Panc1 (cell line): Measurements from ENCODE around the gene EIF4E2. TPM values are rescaled to one million over a fixed set of nuclear protein-coding genes. Genes with fewer than 3 reads are reported as not detected.

ENCODE experiments used
- ATAC-seq: fragments of 200-7000 bp; cut with Tn5 transposase; 2 replicates; pipeline ENCODE4 v1.9.1; 2020; ENCODE audit warnings: mild to moderate bottlenecking, moderate library complexity
- BruUV-seq: library from RNA; stranded (reverse); fragments of 400-500 nt; replicated peaks from 2 replicates; lab custom pipeline; 2021; lab: Mats Ljungman, UMichigan
- CTCF ChIA-PET: fragments of 300-600 bp; sonication (Branson Sonifier 250); formaldehyde crosslinking; loops from one replicate; lab custom pipeline; 2022; ENCODE audit warnings: antibody characterized with exemption; lab: Charles Lee
- POLR2A ChIA-PET: fragments of 300-600 bp; sonication (Branson Sonifier 250); formaldehyde crosslinking; loops from one replicate; lab custom pipeline; 2022; ENCODE audit warnings: antibody characterized with exemption; lab: Charles Lee
- DNase-seq: peaks from one replicate; pipeline ENCODE4 v3.0.0-alpha.2; 2010; ENCODE audit warnings: low read depth, low spot score
- H3K27ac ChIP-seq: 2 replicates; pipeline ENCODE4 v1.5.1; 2011; ENCODE audit warnings: mild to moderate bottlenecking, low read length, inconsistent platforms
- H3K27me3 ChIP-seq: fragments of 200-500 bp; sonication (Bioruptor generic); 2 replicates; pipeline ENCODE4 v1.6.0; 2014; ENCODE audit warnings: low read length, inconsistent platforms; ENCODE audit not compliant: control insufficient read depth, insufficient read depth
- H3K36me3 ChIP-seq: fragments of 200-500 bp; sonication (Bioruptor generic); 2 replicates; pipeline ENCODE4 v1.5.1; 2014; ENCODE audit warnings: inconsistent platforms, mild to moderate bottlenecking, low read length, moderate library complexity; ENCODE audit not compliant: control insufficient read depth, insufficient read depth
- H3K4me1 ChIP-seq: 2 replicates; pipeline ENCODE4 v1.5.1; 2011; ENCODE audit warnings: inconsistent platforms, mild to moderate bottlenecking, low read length, moderate library complexity; ENCODE audit not compliant: control insufficient read depth, insufficient read depth
- H3K4me3 ChIP-seq, 2 experiments: 2 replicates each; pipeline ENCODE4 v1.5.1; 2011 to 2012; ENCODE audit warnings: low read depth in 2 of 2, low read length in 2 of 2, mild to moderate bottlenecking in 2 of 2, inconsistent platforms in 1 of 2, moderate library complexity in 1 of 2
- H3K9me3 ChIP-seq: fragments of 200-500 bp; sonication (Bioruptor generic); 2 replicates; pipeline ENCODE4 v1.5.1; 2014; ENCODE audit warnings: low read depth, mild to moderate bottlenecking, inconsistent platforms, low read length, moderate library complexity; ENCODE audit not compliant: control insufficient read depth, insufficient read depth
- POLR2AphosphoS5 ChIP-seq: IDR thresholded peaks from 2 replicates; pipeline ENCODE4 v1.6.1; 2012; ENCODE audit warnings: mild to moderate bottlenecking, low read depth, low read length, moderate library complexity
- SIN3A ChIP-seq: IDR thresholded peaks from 2 replicates; pipeline ENCODE4 v1.6.1; 2012; ENCODE audit warnings: low read depth, mild to moderate bottlenecking, low read length, moderate library complexity, borderline replicate concordance; ENCODE audit not compliant: insufficient read depth
- TCF7L2 ChIP-seq: IDR thresholded peaks from 2 replicates; pipeline ENCODE4 v1.6.1; 2011; ENCODE audit warnings: mild to moderate bottlenecking, low read depth, low read length, inconsistent platforms
- in situ Hi-C: cut with HindIII; loops from 2 replicates; pipeline ENCODE4 v1.10.0; 2016; ENCODE audit warnings: low sequenced_read_pairs, low pct_unique_long_range_greater_than_20kb
- intact Hi-C: fragments of 100-400 bp; cut with micrococcal nuclease; formaldehyde crosslinking; loops from one replicate; pipeline ENCODE4 v1.10.0; 2022; ENCODE audit not compliant: unreplicated experiment
- total RNA-seq: library from RNA; stranded (reverse); gene quantifications from one replicate; pipeline ENCODE4 v1.2.1, GENCODE V29; 2021; ENCODE audit not compliant: unreplicated experiment
- TF ChIP-seq, protein P1 (sequence below): fragments of 450-650 bp; IDR thresholded peaks from 2 replicates; pipeline ENCODE4 v1.5.1; 2017; ENCODE audit warnings: mild to moderate bottlenecking
- TF ChIP-seq, protein P2 (sequence below), 2 experiments: IDR thresholded peaks; 2 replicates each; pipeline ENCODE4 v1.6.1; 2011 to 2012; ENCODE audit warnings: low read depth in 2 of 2, control low read depth in 1 of 2, low read length in 1 of 2, mild to moderate bottlenecking in 1 of 2, moderate library complexity in 1 of 2; ENCODE audit not compliant: insufficient read depth in 1 of 2

The EIF4E2 gene
- total RNA-seq, 1 experiment from 2014 or later: 84.0 TPM

DNA sequence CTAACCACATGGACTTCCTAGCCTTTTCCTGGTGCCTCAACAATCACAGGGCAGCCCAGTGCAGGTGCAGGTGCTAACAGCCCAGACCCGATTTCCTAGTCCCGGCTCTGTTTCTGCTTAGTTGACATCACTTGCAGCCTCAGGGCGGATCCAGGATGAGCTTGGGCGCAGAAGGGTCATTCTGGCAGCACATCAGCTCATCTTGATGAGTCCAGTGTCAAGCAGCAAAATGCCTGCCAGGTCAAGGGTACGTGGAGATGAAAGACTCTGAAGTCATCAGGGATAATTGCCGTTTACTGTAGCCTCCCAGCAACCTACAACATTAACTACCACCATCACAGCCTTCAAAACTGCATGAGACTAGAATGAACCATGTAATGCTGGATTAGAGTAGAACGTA, 43.5 kb downstream of the EIF4E2 start:
- Histone ChIP-seq H3K27me3 (no peaks in the 10 kb centered on the region), H3K27ac (no peak overlapping the region), H3K4me3 (no peak overlapping the region), H3K4me1 (peaks cover 9% of the 10 kb centered on the region), H3K36me3 (no peaks in the 10 kb centered on the region), H3K9me3 (no peaks in the 10 kb centered on the region)
- ChIA-PET POLR2A (no interaction called here), CTCF (no interaction called here)
- no TSS peak for BruUV-seq
- no peak for TF ChIP-seq POLR2AphosphoS5
- TF ChIP-seq SIN3A: no peak
- TF ChIP-seq TCF7L2: no peak
- TF ChIP-seq, protein P1, sequence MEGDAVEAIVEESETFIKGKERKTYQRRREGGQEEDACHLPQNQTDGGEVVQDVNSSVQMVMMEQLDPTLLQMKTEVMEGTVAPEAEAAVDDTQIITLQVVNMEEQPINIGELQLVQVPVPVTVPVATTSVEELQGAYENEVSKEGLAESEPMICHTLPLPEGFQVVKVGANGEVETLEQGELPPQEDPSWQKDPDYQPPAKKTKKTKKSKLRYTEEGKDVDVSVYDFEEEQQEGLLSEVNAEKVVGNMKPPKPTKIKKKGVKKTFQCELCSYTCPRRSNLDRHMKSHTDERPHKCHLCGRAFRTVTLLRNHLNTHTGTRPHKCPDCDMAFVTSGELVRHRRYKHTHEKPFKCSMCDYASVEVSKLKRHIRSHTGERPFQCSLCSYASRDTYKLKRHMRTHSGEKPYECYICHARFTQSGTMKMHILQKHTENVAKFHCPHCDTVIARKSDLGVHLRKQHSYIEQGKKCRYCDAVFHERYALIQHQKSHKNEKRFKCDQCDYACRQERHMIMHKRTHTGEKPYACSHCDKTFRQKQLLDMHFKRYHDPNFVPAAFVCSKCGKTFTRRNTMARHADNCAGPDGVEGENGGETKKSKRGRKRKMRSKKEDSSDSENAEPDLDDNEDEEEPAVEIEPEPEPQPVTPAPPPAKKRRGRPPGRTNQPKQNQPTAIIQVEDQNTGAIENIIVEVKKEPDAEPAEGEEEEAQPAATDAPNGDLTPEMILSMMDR: no peak
- TF ChIP-seq, protein P2, sequence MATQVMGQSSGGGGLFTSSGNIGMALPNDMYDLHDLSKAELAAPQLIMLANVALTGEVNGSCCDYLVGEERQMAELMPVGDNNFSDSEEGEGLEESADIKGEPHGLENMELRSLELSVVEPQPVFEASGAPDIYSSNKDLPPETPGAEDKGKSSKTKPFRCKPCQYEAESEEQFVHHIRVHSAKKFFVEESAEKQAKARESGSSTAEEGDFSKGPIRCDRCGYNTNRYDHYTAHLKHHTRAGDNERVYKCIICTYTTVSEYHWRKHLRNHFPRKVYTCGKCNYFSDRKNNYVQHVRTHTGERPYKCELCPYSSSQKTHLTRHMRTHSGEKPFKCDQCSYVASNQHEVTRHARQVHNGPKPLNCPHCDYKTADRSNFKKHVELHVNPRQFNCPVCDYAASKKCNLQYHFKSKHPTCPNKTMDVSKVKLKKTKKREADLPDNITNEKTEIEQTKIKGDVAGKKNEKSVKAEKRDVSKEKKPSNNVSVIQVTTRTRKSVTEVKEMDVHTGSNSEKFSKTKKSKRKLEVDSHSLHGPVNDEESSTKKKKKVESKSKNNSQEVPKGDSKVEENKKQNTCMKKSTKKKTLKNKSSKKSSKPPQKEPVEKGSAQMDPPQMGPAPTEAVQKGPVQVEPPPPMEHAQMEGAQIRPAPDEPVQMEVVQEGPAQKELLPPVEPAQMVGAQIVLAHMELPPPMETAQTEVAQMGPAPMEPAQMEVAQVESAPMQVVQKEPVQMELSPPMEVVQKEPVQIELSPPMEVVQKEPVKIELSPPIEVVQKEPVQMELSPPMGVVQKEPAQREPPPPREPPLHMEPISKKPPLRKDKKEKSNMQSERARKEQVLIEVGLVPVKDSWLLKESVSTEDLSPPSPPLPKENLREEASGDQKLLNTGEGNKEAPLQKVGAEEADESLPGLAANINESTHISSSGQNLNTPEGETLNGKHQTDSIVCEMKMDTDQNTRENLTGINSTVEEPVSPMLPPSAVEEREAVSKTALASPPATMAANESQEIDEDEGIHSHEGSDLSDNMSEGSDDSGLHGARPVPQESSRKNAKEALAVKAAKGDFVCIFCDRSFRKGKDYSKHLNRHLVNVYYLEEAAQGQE (IDR thresholded peaks at IDR 0.05; ENCODE audit: insufficient read depth in 1 of 2, low read depth in 2 of 2, low read length in 1 of 2): no peak
- intact Hi-C loops (no loop called here), in situ Hi-C loops (no loop called here)
- DNase-seq: no peak
- ATAC-seq: no peak

DNA sequence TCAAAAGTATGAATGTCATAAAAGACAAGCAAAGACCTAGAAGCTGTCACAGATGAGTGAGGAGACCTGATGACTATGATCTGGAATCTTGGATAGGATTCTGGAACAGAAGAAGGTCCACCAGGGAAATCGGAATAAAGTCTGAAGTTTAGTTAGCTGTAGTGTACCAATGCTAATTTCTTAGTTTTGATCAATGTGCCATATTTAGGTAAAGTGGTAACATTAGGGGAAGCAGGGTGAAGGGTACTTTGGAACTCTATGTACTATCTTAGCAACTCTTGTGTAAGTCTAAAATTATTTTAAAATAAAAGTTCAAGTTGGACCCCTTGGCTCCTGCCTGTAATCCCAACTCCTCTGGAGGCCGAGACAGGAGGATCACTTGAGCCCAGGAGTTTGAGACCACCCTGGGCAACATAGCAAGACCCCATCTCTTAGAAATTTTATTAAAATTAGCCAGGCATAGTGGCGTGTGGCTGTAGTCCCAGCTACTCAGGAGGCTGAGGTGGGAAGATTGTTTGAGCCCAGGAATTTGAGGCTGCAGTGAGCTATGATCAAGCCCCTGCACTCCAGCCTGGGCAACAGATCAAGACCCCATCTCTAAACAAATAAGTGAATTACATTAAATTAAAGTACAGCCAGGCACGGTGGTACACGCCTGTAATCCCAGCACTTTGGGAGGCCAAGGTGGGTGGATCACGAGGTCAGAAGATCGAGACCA, 47.0 kb downstream of the EIF4E2 start:
- TF ChIP-seq, protein P2 (IDR thresholded peaks at IDR 0.05; ENCODE audit: insufficient read depth in 1 of 2, low read depth in 2 of 2, low read length in 1 of 2): no peak
- TF ChIP-seq POLR2AphosphoS5: no peak
- no peak for TF ChIP-seq TCF7L2
- no peak for TF ChIP-seq SIN3A
- TF ChIP-seq, protein P1: no peak
- H3K27me3 ChIP-seq: no peaks in the 10 kb centered on the region
- no peak overlapping the region for H3K27ac ChIP-seq
- H3K9me3 ChIP-seq: no peaks in the 10 kb centered on the region
- H3K4me3 ChIP-seq: no peak overlapping the region
- BruUV-seq: no TSS peak
- POLR2A ChIA-PET: no interaction called here
- DNase-seq (no peak), ATAC-seq (no peak)
- no peaks in the 10 kb centered on the region for H3K36me3 ChIP-seq
- in situ Hi-C loops (no loop called here), intact Hi-C loops (no loop called here)
- CTCF ChIA-PET: no interaction called here
- peaks cover 8% of the 10 kb centered on the region for H3K4me1 ChIP-seq
